ENCODE data around the gene DYNLRB1.

The DYNLRB1 gene

DNA sequence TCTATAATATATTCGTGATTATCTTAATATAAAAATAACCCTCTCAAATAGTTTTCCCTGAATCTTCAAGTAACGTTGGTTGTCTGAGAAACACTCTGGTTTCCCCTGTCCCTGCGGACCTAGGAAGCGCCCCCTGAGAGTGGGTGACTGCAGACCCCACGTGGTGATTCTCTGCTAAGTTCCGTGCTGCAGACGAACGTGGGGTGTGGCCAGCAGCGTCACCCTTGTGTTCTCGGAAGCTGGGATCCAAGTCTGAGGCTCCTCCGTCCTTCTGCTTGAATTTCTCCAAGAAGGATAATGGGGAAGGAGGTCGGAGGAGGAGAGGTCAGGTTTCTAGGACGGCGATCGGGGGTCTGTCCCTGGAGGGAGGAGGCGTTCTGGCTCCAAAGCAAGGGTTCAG lies 25.7 kb downstream of the DYNLRB1 start:
- TF ChIP-seq, protein P1, sequence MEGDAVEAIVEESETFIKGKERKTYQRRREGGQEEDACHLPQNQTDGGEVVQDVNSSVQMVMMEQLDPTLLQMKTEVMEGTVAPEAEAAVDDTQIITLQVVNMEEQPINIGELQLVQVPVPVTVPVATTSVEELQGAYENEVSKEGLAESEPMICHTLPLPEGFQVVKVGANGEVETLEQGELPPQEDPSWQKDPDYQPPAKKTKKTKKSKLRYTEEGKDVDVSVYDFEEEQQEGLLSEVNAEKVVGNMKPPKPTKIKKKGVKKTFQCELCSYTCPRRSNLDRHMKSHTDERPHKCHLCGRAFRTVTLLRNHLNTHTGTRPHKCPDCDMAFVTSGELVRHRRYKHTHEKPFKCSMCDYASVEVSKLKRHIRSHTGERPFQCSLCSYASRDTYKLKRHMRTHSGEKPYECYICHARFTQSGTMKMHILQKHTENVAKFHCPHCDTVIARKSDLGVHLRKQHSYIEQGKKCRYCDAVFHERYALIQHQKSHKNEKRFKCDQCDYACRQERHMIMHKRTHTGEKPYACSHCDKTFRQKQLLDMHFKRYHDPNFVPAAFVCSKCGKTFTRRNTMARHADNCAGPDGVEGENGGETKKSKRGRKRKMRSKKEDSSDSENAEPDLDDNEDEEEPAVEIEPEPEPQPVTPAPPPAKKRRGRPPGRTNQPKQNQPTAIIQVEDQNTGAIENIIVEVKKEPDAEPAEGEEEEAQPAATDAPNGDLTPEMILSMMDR (IDR thresholded peaks at IDR 0.05) = no peak
- Histone ChIP-seq H3K27ac (no peak overlapping the region), H3K4me3 (no peak overlapping the region)
- DNase-seq (ENCODE audit: low spot score) = no peak

DNA sequence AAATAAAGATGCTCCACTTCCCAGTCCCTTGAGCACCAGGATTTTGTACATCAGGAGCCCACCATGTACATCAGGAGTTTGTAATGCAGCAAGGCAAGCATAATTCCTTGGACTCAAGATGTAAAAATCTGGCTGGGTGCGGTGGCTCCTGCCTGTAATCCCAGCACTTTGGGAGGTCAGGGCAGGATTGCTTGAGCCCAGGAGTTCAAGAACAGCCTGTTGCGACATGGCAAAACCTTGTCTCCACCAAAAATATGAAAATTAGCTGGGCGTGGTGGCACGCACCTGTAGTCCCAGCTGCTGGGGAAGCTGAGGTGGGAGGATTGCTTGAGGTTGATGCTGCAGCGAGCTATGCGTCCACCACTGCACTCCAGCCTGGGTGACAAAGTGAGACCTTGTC lies 26.2 kb downstream of the DYNLRB1 start:
- H3K4me3 ChIP-seq = no peak overlapping the region
- TF ChIP-seq, protein P1 (IDR thresholded peaks at IDR 0.05) = no peak

DNA sequence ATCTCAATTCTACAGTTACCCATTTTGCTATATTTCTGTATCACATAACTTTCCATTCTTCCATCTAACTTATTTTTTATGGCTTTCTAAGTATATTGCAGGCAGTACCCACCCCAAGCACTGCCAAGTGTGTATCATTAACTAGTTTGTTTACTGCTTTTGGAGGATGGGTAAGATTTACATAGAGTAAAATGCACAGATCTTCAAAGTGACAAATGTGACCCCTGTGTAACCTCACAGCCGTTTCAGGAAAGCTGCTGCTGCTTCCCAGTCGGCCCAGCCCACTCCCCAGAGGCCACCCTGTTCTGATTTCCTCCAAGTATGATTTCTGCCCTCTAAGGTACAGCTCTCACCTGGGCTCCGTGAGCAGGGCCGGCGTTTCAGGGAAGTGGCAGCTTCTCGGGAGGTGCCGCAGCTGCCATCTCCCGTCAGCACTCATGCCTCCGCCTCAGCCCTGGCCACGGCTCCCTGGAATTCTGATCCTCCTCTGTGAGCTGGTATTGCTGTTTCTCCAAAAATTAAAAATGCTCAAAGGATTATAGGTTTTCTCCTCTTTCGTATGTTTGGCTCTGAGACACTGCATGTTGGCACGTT lies 27.3 kb downstream of the DYNLRB1 start:
- no peak for DNase-seq (ENCODE audit: low spot score)
- Histone ChIP-seq H3K4me3 (no peak overlapping the region), H3K27ac (no peak overlapping the region)
- TF ChIP-seq, protein P1 (IDR thresholded peaks at IDR 0.05) = no peak

More for the DNA sequence above, 26.2 kb downstream of the DYNLRB1 start:
- no peak overlapping the region for H3K27ac ChIP-seq
- no peak for DNase-seq (ENCODE audit: low spot score)

DNA sequence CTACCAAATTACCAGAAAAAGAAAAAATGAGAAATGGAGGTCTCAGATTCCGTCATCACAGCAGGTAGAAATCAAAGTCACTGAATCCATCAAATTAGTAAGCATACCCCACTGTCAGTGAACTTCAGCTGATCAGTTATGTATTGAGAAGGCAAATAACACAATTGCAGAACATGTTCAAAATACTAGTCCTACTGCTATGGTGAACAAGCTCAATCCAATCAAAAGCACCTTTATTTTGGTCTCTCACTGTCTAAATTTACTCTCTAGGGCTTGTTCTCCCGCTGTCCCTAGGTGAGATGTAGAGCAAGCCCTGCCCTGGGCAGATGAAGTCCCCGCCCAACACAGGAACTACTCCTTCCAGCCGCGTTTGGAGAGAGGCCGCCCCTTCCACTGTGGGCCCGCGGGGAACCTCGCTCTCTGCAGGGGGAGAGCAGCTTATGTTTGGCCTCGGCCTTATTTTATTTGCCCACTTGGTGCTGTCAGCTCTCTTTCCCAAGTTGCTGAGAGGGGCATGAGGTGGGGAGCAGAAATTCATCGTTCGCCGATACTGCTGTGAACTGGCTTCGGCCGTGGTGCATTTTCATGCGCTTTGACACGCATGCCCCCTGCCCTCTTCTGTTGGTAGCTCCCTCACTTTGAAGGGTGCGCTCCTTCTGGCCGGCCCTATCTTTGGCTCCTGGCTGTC lies 28.0 kb downstream of the DYNLRB1 start:
- no peak for DNase-seq (ENCODE audit: low spot score)
- Histone ChIP-seq H3K27ac (no peak overlapping the region), H3K4me3 (no peak overlapping the region)
- TF ChIP-seq, protein P1 (IDR thresholded peaks at IDR 0.05) = no peak

DNA sequence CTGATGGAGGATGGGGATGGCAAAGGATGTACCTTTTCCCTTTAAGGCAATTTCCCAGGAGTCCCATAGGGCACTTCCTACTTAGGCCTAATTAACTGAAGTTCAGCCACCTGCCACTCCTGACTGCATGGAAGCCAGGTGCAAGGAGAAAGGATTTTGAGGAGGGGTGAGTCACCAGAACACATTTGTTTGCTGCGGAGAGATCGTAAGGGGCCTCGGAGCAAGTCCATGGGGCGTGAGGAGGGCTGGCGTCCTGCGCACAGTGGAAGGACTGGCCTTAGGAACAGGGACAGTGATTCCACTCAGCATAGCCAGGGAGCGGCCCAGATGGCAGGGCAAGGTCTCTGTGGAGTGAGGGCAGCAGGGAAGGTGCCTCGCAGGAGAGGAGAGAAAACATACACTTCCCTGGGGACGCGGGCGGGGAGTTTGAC lies 30.5 kb downstream of the DYNLRB1 start:
- TF ChIP-seq, protein P1 (IDR thresholded peaks at IDR 0.05) = no peak
- no peak for DNase-seq (ENCODE audit: low spot score)
- Histone ChIP-seq H3K4me3 (no peak overlapping the region), H3K27ac (no peak overlapping the region)

DNA sequence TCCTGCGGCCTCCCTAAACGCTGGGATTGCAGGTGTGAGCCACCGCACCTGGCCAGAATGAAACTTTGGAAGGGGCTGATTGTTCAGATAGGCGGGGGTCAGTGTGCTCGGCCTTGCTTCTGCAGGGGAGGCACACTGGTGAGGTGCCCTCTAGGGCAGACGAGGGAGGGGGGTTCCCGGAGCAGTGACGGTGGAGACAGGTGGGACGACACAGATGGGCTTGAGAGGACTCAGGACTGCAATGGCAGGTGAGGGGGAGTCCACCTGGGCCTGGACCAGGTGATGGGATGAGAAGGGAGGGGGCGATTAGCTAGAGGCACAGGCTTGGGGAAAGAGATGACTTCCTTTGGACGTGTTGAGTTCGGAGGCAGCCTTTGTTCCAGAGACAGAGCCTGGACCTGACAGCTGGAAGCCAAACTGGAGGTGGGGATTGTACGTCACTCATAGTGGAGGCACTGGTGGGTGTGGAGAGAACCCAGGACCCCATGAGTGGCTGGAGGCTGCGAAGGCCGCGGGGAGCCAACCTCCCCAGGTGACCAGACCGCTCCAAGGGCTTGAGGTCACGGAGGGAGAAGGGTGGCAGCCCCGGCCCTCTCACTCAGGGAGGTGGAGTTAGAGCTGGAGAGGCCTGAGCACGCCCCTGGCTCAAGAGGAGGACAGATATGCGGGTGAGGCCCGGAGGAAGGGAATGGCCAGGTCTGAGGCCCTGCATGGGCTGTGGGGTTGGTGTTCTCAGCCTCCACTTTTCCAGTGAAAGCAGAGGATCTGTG lies 31.8 kb downstream of the DYNLRB1 start:
- TF ChIP-seq, protein P1 (IDR thresholded peaks at IDR 0.05) = no peak
- H3K27ac ChIP-seq = no peak overlapping the region
- H3K4me3 ChIP-seq = no peak overlapping the region
- DNase-seq (ENCODE audit: low spot score) = no peak

All from coronary artery (tissue), 2 donors.